ENCODE measurements around the gene HEXA.
A peak's percentile ranks its signal among the peaks of the same experiment; 100 is the strongest.
"Not testable (repeated sequence)": the region's sequence is repeated elsewhere in the genome, so short reads cannot be mapped to it uniquely, and the experiment has no call there.

HEXA gene

DNA sequence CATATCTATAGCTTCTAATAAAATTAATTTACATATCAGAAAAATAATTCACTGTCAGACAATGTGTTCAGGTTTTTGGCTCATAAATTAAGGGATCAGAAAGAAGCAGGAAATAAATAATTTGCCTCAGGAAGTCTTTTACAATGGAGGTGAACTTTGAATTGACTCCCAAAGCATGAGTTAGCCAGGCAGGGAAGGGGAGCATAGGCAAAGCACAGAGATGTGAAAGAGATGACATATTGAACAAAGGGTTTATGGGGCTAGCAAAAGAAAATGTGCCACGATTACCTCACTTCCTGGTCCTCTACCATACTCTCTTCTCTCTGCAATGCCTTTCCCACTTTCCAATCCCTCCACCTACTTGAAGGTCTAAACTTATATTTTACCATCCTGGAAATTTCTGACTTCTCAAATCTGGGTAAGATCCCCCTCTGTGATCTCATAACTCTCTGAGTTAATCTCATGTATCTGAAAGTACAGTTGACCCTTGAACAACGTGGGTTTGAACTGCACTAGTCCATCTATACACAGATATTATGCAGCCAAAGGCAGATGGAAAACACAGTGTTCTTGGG, 4.1 kb upstream of the HEXA start:
- TF ChIP-seq, protein P1, sequence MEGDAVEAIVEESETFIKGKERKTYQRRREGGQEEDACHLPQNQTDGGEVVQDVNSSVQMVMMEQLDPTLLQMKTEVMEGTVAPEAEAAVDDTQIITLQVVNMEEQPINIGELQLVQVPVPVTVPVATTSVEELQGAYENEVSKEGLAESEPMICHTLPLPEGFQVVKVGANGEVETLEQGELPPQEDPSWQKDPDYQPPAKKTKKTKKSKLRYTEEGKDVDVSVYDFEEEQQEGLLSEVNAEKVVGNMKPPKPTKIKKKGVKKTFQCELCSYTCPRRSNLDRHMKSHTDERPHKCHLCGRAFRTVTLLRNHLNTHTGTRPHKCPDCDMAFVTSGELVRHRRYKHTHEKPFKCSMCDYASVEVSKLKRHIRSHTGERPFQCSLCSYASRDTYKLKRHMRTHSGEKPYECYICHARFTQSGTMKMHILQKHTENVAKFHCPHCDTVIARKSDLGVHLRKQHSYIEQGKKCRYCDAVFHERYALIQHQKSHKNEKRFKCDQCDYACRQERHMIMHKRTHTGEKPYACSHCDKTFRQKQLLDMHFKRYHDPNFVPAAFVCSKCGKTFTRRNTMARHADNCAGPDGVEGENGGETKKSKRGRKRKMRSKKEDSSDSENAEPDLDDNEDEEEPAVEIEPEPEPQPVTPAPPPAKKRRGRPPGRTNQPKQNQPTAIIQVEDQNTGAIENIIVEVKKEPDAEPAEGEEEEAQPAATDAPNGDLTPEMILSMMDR (conservative IDR thresholded peaks at IDR 0.05; ENCODE audit: low read length) = no peak
- TF ChIP-seq EZH2phosphoT487 (IDR thresholded peaks at IDR 0.05; ENCODE audit: borderline replicate concordance) = no peak

DNA sequence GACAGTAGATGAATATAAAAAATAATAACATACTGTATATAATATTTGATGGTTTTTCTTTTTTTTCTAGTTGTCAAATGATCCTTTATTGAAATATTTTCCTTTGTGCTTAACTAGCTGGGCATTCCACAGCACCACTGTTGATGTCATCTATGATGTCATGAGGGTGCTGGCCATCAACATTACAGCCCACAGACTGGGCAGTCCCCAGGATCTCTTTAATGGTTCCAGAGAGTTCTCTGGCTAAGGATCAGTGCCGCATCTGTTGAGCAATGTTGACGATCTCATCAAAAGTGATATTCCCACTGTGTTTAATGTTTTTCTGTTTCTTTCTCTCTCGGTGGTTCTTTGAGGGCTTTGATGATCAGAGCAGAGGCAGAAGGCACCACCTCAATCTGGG, 3.3 kb upstream of the HEXA start:
- not testable (repeated sequence) for H3F3A ChIP-seq (ENCODE audit: low read depth); H3K4me2 ChIP-seq (ENCODE audit: low read depth, low read length, poor library complexity, severe bottlenecking); H3K4me3 ChIP-seq (ENCODE audit: low read length, poor library complexity, severe bottlenecking); H3K9me2 ChIP-seq (replicated peaks; ENCODE audit: low read depth, low read length); H3K27me3 ChIP-seq (ENCODE audit: insufficient read depth, low read length, poor library complexity, severe bottlenecking); H3K36me3 ChIP-seq (ENCODE audit: insufficient read depth, low read length); H3K9me3 ChIP-seq (ENCODE audit: insufficient read depth, low read depth, low read length); H4K20me1 ChIP-seq (ENCODE audit: insufficient read depth, low read length, poor library complexity, severe bottlenecking); H2AFZ ChIP-seq (ENCODE audit: low read length); H3K9ac ChIP-seq (ENCODE audit: low read depth, low read length, poor library complexity, severe bottlenecking)
- H3K4me1 ChIP-seq (ENCODE audit: insufficient read depth, low read length, poor library complexity, severe bottlenecking) = peaks cover 17% of the 10 kb centered on the region
- H3K79me2 ChIP-seq (ENCODE audit: insufficient read depth, low read length) = peaks cover 15% of the 10 kb centered on the region; the same call in 1 of the 2 replicates

More for the DNA sequence above, 4.1 kb upstream of the HEXA start:
- no peak overlapping the region for H3K9ac ChIP-seq (ENCODE audit: low read depth, low read length, poor library complexity, severe bottlenecking)
- no peaks in the 10 kb centered on the region for H3K9me2 ChIP-seq (replicated peaks; ENCODE audit: low read depth, low read length)
- H3K4me3 ChIP-seq (ENCODE audit: low read length, poor library complexity, severe bottlenecking) = no peak overlapping the region
- 0 out of 2 replicates have a peak overlapping the region, but pooled peaks have one; percentile 55 for H2AFZ ChIP-seq (ENCODE audit: low read length)
- H3F3A ChIP-seq (ENCODE audit: low read depth) = no peaks in the 10 kb centered on the region
- H3K9me3 ChIP-seq (ENCODE audit: insufficient read depth, low read depth, low read length) = no peaks in the 10 kb centered on the region
- H3K27me3 ChIP-seq (ENCODE audit: insufficient read depth, low read length, poor library complexity, severe bottlenecking) = no peaks in the 10 kb centered on the region
- no peak overlapping the region for H3K4me2 ChIP-seq (ENCODE audit: low read depth, low read length, poor library complexity, severe bottlenecking)
- H3K4me1 ChIP-seq (ENCODE audit: insufficient read depth, low read length, poor library complexity, severe bottlenecking) = peaks cover 11% of the 10 kb centered on the region
- peaks cover 8% of the 10 kb centered on the region; the same call in 1 of the 2 replicates for H3K79me2 ChIP-seq (ENCODE audit: insufficient read depth, low read length)
- no peaks in the 10 kb centered on the region for H4K20me1 ChIP-seq (ENCODE audit: insufficient read depth, low read length, poor library complexity, severe bottlenecking)
- no peaks in the 10 kb centered on the region for H3K36me3 ChIP-seq (ENCODE audit: insufficient read depth, low read length)

DNA sequence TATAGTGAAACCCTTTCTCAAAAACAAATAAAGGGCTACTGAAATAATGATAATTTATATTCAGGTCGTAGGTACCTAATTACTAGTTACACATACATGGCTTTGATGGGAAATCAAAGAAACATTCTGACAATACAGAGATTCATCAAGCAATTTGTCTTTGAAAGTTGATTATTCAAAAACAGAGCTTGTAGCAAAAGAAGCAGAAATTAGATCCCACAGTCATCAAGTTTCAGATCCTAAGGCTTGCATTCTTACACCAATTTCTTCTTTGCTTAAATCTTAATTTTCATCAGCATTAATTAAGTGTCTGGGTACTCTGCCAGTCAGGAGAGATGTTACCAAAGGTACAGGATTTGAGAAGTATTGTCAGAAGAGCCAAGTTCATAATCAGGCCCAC, 1.5 kb upstream of the HEXA start:
- Histone ChIP-seq H3K79me2 (ENCODE audit: insufficient read depth, low read length) (peaks cover 24% of the 10 kb centered on the region; the same call in 1 of the 2 replicates), H4K20me1 (ENCODE audit: insufficient read depth, low read length, poor library complexity, severe bottlenecking) (peaks cover 6% of the 10 kb centered on the region), H3K4me3 (ENCODE audit: low read length, poor library complexity, severe bottlenecking) (no peak overlapping the region), H3K9me3 (ENCODE audit: insufficient read depth, low read depth, low read length) (no peaks in the 10 kb centered on the region), H3K36me3 (ENCODE audit: insufficient read depth, low read length) (no peaks in the 10 kb centered on the region), H3K4me1 (ENCODE audit: insufficient read depth, low read length, poor library complexity, severe bottlenecking) (peaks cover 24% of the 10 kb centered on the region), H3K9ac (ENCODE audit: low read depth, low read length, poor library complexity, severe bottlenecking) (no peak overlapping the region), H3K27me3 (ENCODE audit: insufficient read depth, low read length, poor library complexity, severe bottlenecking) (no peaks in the 10 kb centered on the region), H3K4me2 (ENCODE audit: low read depth, low read length, poor library complexity, severe bottlenecking) (no peak overlapping the region), H3K9me2 (replicated peaks; ENCODE audit: low read depth, low read length) (no peaks in the 10 kb centered on the region), H3F3A (ENCODE audit: low read depth) (no peaks in the 10 kb centered on the region), H2AFZ (ENCODE audit: low read length) (no peak overlapping the region)
- TF ChIP-seq, protein P1 (conservative IDR thresholded peaks at IDR 0.05; ENCODE audit: low read length) = no peak
- TF ChIP-seq EZH2phosphoT487 (IDR thresholded peaks at IDR 0.05; ENCODE audit: borderline replicate concordance) = no peak

DNA sequence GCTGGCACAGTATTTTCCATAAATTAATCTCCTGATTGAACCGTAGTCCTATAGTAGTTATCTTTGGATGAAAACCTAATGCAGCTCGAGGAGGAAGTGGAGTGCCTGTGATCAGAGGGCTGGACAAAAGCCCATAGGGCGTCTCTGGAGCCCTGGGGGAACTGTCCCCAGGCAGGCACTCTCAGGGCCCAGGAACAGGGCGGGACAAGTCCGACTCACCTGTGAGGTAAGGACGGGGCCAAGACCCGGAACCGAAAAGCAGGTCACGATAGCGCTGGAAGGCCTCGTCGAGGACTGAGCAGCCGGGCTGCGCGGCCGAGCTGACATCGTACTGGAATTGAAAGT, 341 bp downstream of the HEXA start:
- no peaks in the 10 kb centered on the region for H3K36me3 ChIP-seq (ENCODE audit: insufficient read depth, low read length)
- H3K4me3 ChIP-seq (ENCODE audit: low read length, poor library complexity, severe bottlenecking) = peak overlapping the region; percentile 94
- H3K9me2 ChIP-seq (replicated peaks; ENCODE audit: low read depth, low read length) = no peaks in the 10 kb centered on the region
- no peak for TF ChIP-seq EZH2phosphoT487 (IDR thresholded peaks at IDR 0.05; ENCODE audit: borderline replicate concordance)
- TF ChIP-seq, protein P1 (conservative IDR thresholded peaks at IDR 0.05; ENCODE audit: low read length) = no peak
- H3K4me2 ChIP-seq (ENCODE audit: low read depth, low read length, poor library complexity, severe bottlenecking) = peak overlapping the region; percentile 90
- H3K27me3 ChIP-seq (ENCODE audit: insufficient read depth, low read length, poor library complexity, severe bottlenecking) = no peaks in the 10 kb centered on the region
- H3K9me3 ChIP-seq (ENCODE audit: insufficient read depth, low read depth, low read length) = no peaks in the 10 kb centered on the region
- H3K9ac ChIP-seq (ENCODE audit: low read depth, low read length, poor library complexity, severe bottlenecking) = peak overlapping the region; percentile 77
- H3F3A ChIP-seq (ENCODE audit: low read depth) = no peaks in the 10 kb centered on the region
- peaks cover 13% of the 10 kb centered on the region for H4K20me1 ChIP-seq (ENCODE audit: insufficient read depth, low read length, poor library complexity, severe bottlenecking)
- H3K79me2 ChIP-seq (ENCODE audit: insufficient read depth, low read length) = peaks cover 32% of the 10 kb centered on the region; the same call in 1 of the 2 replicates
- H2AFZ ChIP-seq (ENCODE audit: low read length) = peak overlapping the region; percentile 96
- H3K4me1 ChIP-seq (ENCODE audit: insufficient read depth, low read length, poor library complexity, severe bottlenecking) = peaks cover 24% of the 10 kb centered on the region

Measured in Loucy (cell line).